Keratinocyte (primary cell): Measurements from ENCODE around the gene PCA3. TPM values are rescaled to one million over a fixed set of nuclear protein-coding genes. Genes with fewer than 3 reads are reported as not detected.

Experiments used
- DNase-seq: peaks from one replicate; pipeline ENCODE4 v3.0.0-alpha.2; 2011; ENCODE audit warnings: low read depth, missing footprints, low spot score
- FAIRE-seq: peaks from 2 replicates; lab custom pipeline; 2011; peaks lifted over from hg19 to GRCh38; lab: Jason Lieb, UNC
- H2AFZ ChIP-seq: 2 replicates; pipeline ENCODE4 v1.6.0; 2012; ENCODE audit warnings: low read length, control low read depth, inconsistent platforms; ENCODE audit not compliant: control insufficient read depth
- H3K27ac ChIP-seq: 2 replicates; pipeline ENCODE4 v1.5.1; 2011; ENCODE audit warnings: low read length; ENCODE audit not compliant: control insufficient read depth, insufficient read depth
- H3K27me3 ChIP-seq: 3 replicates; pipeline ENCODE4 v1.6.0; 2011; ENCODE audit warnings: low read length; ENCODE audit not compliant: control insufficient read depth, insufficient read depth; ENCODE audit errors: extremely low read depth
- H3K36me3 ChIP-seq, 2 experiments: 2 replicates in 1 of 2; 3 replicates in 1 of 2; pipeline ENCODE4 v1.5.1; 2011; ENCODE audit warnings: low read length in 2 of 2, mild to moderate bottlenecking in 1 of 2; ENCODE audit not compliant: control insufficient read depth in 2 of 2, insufficient read depth in 2 of 2; ENCODE audit errors: extremely low read depth in 1 of 2
- H3K4me1 ChIP-seq: 3 replicates; pipeline ENCODE4 v1.5.1; 2011; ENCODE audit warnings: low read length; ENCODE audit not compliant: control insufficient read depth, insufficient read depth; ENCODE audit errors: extremely low read depth
- H3K4me2 ChIP-seq: 3 replicates; pipeline ENCODE4 v1.6.0; 2011; ENCODE audit warnings: low read depth, low read length; ENCODE audit not compliant: control insufficient read depth, insufficient read depth; ENCODE audit errors: extremely low read depth
- H3K4me3 ChIP-seq, 3 experiments: fragments of 200-600 bp in 1 of 3; sonication (generic) in 1 of 3; 2 replicates in 2 of 3; 3 replicates in 1 of 3; pipeline ENCODE4 v1.5.1; 2011 to 2016; ENCODE audit warnings: low read length in 3 of 3, mild to moderate bottlenecking in 3 of 3, control low read depth in 2 of 3, inconsistent platforms in 1 of 3, low read depth in 1 of 3, mixed read lengths in 1 of 3, mixed run types in 1 of 3, moderate library complexity in 1 of 3; ENCODE audit not compliant: control insufficient read depth in 2 of 3, insufficient read depth in 2 of 3; ENCODE audit errors: extremely low read depth in 1 of 3
- H3K79me2 ChIP-seq: 2 replicates; pipeline ENCODE4 v1.6.0; 2012; ENCODE audit warnings: low read length; ENCODE audit not compliant: control insufficient read depth, insufficient read depth
- H3K9ac ChIP-seq: 3 replicates; pipeline ENCODE4 v1.6.0; 2011; ENCODE audit warnings: low read length; ENCODE audit not compliant: control insufficient read depth, insufficient read depth; ENCODE audit errors: extremely low read depth
- H3K9me1 ChIP-seq: 3 replicates; pipeline ENCODE4 v1.6.0; 2011; ENCODE audit warnings: low read length; ENCODE audit not compliant: control insufficient read depth, insufficient read depth; ENCODE audit errors: extremely low read depth
- H3K9me3 ChIP-seq: 2 replicates; pipeline ENCODE4 v1.5.1; 2012; ENCODE audit warnings: low read depth, low read length; ENCODE audit not compliant: control insufficient read depth
- H4K20me1 ChIP-seq: 3 replicates; pipeline ENCODE4 v1.6.0; 2011; ENCODE audit warnings: low read length; ENCODE audit not compliant: control insufficient read depth, insufficient read depth; ENCODE audit errors: extremely low read depth
- EZH2 ChIP-seq: IDR thresholded peaks from one replicate; pipeline ENCODE4 v1.6.1; 2012; ENCODE audit warnings: inconsistent platforms, mild to moderate bottlenecking, low read length, moderate library complexity
- dilution Hi-C: fragments of 300-500 bp; cut with MboI; formaldehyde crosslinking; loops from one replicate; pipeline ENCODE4 v1.7.0; 2020; ENCODE audit warnings: low sequenced_read_pairs; ENCODE audit not compliant: extremely low pct_ligation_motif_present
- polyA plus RNA-seq, 5 experiments: library from polyadenylated mRNA; depleted of rRNA in 3 of 5; stranded (reverse) in 3 of 5; stranded (forward) in 1 of 5; unstranded in 1 of 5; fragments of >200 nt; gene quantifications; 1 replicate in 1 of 5; 2 replicates in 3 of 5; 3 replicates in 1 of 5; pipeline versions ENCODE4 v1.2.1 to v1.2.3, GENCODE V29; 2011 to 2012; ENCODE audit warnings: missing spikeins in 2 of 5, low read depth in 1 of 5, low replicate concordance in 1 of 5
- small RNA-seq, 3 experiments: library from RNA; depleted of rRNA; stranded (forward); fragments of <200 nt; gene quantifications; one replicate each; pipeline ENCODE3, GENCODE V24; 2012; ENCODE audit warnings: low read depth in 3 of 3, low replicate concordance in 1 of 3; ENCODE audit not compliant: insufficient read length in 3 of 3
- TF ChIP-seq, protein P1 (sequence below), 3 experiments: IDR thresholded peaks in 1 of 3; conservative IDR thresholded peaks in 1 of 3; optimal IDR thresholded peaks in 1 of 3; 2 replicates in 2 of 3; 3 replicates in 1 of 3; pipeline versions ENCODE3 to v1.5.1; 2011; ENCODE audit warnings: low read length in 3 of 3, mild to moderate bottlenecking in 3 of 3, moderate library complexity in 2 of 3, control low read depth in 1 of 3, inconsistent platforms in 1 of 3; ENCODE audit not compliant: insufficient read depth in 2 of 3; ENCODE audit errors: extremely low read depth in 1 of 3

Gene PCA3
- polyA plus RNA-seq, 1 donor (not counting 4 experiments of a cell fraction or from before 2014, with no cell fraction given): not detected

- no peaks in the 10 kb centered on the region for H3K9me1 ChIP-seq
- H3K9ac ChIP-seq: no peak overlapping the region
- DNase-seq (no peak), FAIRE-seq (no peak)
- no peaks in the 10 kb centered on the region for H3K36me3 ChIP-seq
- no peaks in the 10 kb centered on the region for H3K79me2 ChIP-seq
- H3K4me3 ChIP-seq: no peak overlapping the region
- peak overlapping the region; percentile 41 for H3K4me2 ChIP-seq
- no peaks in the 10 kb centered on the region for H4K20me1 ChIP-seq
- H2AFZ ChIP-seq: no peak overlapping the region
- TF ChIP-seq EZH2: no peak
- TF ChIP-seq, protein P1, sequence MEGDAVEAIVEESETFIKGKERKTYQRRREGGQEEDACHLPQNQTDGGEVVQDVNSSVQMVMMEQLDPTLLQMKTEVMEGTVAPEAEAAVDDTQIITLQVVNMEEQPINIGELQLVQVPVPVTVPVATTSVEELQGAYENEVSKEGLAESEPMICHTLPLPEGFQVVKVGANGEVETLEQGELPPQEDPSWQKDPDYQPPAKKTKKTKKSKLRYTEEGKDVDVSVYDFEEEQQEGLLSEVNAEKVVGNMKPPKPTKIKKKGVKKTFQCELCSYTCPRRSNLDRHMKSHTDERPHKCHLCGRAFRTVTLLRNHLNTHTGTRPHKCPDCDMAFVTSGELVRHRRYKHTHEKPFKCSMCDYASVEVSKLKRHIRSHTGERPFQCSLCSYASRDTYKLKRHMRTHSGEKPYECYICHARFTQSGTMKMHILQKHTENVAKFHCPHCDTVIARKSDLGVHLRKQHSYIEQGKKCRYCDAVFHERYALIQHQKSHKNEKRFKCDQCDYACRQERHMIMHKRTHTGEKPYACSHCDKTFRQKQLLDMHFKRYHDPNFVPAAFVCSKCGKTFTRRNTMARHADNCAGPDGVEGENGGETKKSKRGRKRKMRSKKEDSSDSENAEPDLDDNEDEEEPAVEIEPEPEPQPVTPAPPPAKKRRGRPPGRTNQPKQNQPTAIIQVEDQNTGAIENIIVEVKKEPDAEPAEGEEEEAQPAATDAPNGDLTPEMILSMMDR (optimal IDR thresholded peaks at IDR 0.05 in 1 of 3, IDR thresholded peaks at IDR 0.05 in 1 of 3, conservative IDR thresholded peaks at IDR 0.05 in 1 of 3; ENCODE audit: extremely low read depth in 1 of 3, insufficient read depth in 2 of 3, low read length in 3 of 3): no peak
- no peaks in the 10 kb centered on the region for H3K4me1 ChIP-seq
- no peaks in the 10 kb centered on the region for H3K27me3 ChIP-seq
- H3K9me3 ChIP-seq: no peaks in the 10 kb centered on the region
- H3K27ac ChIP-seq: no peak overlapping the region
- dilution Hi-C loops: no loop called here
Measured at GRCh38 chr9:76835571-76836283, 71.5 kb downstream of the PCA3 start.

Small RNAs within 50 kb of the gene (small RNA-seq; reads per million reads assigned to genes)
- gene AL359314.1: 0 reads per million in 3 experiments

Other genes starting within 250 kb of the PCA3 start
- gene PRUNE2, start 141.7 kb downstream of the PCA3 start, polyA plus RNA-seq: 0.22 to 0.41 TPM (median 0.26 TPM) in 3 replicates